ENCODE data around the gene MAPKAPK3.

The MAPKAPK3 gene

GRCh38 chr3:50609763-50610085 lies 7.2 kb upstream of the MAPKAPK3 start:
- no peak for DNase-seq

GRCh38 chr3:50610181-50610971 lies 6.6 kb upstream of the MAPKAPK3 start:
- DNase-seq: no peak

- no peak for DNase-seq
These were observed 5.9 kb upstream of the MAPKAPK3 start for GRCh38 chr3:50610992-50611463.

GRCh38 chr3:50611464-50612233 lies 5.3 kb upstream of the MAPKAPK3 start, which contains the start of gene CISH:
TSS of gene CISH (minus strand) at chr3:50611774. CDS start at chr3:50611650, 124 bp downstream.
- DNase-seq: peak; percentile 96

DNA sequence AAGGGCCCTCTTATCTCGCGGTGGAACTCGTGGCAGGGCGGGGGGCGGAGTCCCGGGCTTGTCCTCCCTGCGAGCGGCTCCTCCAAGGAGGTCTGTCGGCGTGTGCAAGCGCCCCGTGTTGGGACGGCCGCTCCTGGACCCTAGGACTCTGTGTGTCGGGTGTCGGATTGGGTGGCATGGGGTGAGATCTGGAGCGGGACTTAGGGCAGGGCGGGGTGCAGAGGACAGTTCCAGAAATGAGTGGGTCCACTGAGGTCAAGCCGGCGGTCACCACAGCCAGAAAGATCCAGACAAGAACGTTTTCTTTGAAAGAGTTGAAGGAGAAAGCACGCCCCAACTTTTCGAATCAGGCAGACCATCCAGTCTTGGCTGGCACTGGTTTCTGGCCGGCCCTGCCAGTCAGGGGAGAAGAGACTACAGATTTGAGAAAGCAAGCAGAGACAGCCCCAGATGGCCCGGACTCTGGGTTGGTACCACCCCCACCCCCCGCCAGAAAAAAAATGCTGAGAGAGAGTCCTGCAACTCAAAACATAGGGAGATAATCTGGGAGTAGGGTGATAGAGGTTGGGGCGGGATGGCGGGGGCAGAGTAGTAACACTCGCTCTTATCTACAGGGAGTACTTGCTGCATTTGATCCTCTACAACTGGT lies 4.6 kb upstream of the MAPKAPK3 start:
- no peak for DNase-seq

DNA sequence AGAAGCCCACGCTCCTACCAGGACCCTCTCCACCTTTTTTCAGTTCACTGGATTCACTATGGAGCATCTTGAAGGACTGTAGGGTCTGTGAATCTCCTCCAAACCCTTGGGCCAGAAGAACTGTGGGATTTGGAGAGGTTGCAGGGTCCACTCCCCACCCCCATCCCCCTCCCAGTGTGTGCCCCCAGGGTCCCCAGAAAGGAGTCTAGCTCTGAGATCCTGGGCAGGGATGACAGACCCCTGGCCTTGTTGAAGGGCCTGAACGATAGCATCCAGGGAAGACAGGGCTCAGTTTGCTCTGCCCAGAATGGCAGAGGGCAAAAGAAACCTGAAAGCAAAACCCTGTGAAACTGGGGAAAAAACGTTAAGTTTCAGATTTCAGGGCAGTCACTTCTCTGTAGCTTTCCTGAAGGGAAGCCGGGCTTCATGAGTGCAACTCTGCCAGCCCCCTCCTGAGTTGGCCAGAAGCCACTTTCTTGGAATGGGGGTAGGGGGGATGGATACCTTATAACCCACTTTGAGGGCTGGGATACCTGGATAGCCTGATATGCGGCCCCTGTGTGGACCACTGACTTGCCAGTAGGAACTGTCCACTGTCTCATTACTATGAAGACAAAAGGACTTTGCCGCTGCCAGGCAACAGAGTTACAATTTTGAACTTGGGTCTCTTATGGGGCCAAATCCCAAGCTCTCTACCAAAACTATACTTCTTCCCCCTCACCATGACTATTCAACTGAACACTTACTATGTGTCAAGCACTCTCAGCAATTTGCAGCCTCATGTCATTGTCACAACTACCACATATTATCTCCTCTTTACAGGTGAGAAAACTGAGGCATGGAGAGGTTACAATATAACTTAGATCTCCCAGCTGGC lies 3.7 kb upstream of the MAPKAPK3 start:
- DNase-seq: no peak

DNA sequence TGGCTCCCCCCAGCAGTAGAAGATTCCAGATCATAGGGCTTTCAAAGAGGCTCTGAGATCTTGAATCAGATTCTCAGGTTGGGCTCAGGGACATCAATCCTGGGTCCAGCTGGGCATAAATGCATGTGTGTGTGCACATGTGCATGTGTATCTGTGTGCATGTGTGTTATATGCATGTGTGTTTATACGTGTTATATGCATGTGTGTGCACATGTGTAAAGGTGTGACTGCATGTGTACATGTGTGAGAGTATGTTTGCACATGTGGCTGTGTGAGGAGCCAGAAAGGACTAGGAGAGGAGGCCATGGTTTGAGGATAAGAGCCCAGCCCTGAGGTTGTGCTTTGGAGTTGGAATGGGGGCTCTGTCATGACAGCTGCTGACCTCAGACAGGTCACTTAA lies 1.8 kb upstream of the MAPKAPK3 start:
- no peak for DNase-seq

DNA sequence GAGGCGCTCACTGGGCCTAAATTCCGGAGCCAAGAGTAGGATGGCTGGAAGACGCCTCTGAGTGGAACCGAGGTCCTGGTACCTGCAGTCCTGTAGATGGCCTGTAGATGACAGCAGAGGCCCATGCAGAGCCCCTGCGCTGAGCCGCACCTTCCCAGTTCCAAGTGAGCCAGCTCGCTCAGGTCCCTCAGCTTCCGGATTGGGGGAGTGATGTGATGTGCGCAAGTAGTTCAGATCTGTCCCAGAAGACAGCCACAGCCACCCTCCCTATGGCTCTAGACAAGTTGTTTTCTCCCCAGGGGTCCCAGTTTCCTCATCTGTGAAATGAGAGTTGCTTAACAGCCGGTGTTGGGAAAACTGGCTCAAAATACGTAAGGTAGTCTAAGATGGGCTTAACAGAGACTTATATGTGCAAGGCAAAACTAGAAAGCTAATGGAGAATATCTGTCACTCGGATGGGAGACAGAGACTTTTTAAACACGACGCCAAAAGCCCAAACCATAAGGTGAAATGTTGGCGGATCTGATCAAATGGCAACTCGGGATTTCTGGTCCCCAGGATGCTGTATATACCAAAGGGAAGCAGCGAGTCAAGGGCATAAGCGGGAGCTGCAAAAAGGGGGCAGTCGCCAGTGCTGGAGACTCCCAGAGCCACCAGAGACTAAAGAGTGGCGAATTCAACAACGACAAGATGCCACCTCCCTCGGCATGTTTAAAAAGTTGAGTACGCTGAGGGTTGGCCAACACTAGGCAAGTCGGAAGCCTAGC lies 765 bp upstream of the MAPKAPK3 start:
- peak; percentile 92 for DNase-seq

- peak; percentile 98 for DNase-seq
These were observed 218 bp upstream of the MAPKAPK3 start for GRCh38 chr3:50616770-50617095.

- DNase-seq: no peak
These were observed 1.0 kb downstream of the MAPKAPK3 start for GRCh38 chr3:50617911-50618481.

DNA sequence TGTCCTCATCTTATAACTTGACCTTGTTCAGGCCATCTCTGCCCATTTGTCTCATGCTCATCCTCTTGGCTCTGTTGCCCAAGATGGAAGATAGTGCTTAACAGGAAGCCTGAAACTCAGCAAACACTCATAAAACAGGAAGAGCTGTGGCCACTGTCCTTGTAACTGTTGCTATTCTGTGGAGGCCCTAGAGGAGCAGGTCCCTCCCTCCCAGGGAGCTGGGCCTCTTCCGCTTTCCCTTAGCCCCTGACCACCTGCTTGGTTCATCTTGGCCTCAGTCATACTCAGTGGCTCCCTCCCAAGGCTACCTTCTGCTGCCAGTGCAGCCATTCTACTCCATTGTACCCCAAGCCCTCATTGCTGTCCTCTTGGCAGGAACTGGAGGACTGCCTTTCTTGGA lies 3.5 kb downstream of the MAPKAPK3 start:
- no peak for DNase-seq

DNA sequence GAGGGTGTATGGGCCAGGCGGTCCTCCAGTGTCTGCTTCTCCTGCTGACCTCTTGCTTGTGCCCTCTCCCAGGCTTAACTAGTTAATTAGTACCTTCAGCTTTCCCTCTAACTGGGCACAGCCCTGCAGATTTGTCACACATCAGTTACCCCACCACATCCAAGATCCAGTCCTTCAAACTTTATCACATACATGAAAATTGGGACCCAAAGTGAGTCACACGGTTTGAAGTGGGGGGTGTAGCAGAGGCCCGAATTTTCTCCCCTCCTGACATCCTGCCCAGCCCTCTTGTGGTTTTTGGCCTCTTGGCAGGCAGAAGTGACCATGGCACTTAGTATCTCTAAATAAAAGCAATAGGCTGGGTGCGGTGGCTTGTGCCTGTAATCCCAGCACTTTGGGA lies 3.9 kb downstream of the MAPKAPK3 start:
- DNase-seq: no peak

- DNase-seq: no peak
These were observed 5.9 kb downstream of the MAPKAPK3 start for GRCh38 chr3:50622881-50623280.

- DNase-seq: no peak
These were observed 7.0 kb downstream of the MAPKAPK3 start for GRCh38 chr3:50623840-50624474.

- no peak for DNase-seq
These were observed 7.7 kb downstream of the MAPKAPK3 start for GRCh38 chr3:50624634-50625033.

- no peak for DNase-seq
These were observed 8.6 kb downstream of the MAPKAPK3 start for GRCh38 chr3:50625231-50626182.

DNA sequence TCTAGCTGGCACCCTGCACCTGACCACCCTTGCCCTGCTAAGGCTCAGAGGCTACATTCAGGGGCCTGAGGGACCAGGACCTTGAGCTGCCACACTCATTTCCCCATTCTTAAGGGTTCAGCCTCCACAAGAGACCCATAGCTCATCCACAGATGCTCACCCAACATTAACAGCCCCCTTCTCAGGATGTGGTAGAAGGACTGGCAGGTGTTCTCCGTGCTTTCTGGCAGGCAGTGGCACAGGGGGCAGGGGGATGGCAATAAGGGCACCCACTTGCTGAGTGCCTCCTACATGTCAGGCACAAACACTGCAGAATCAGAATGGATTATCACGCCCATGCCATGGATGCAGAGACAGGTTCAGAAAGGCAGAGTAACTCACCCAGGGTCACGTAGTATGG lies 9.4 kb downstream of the MAPKAPK3 start:
- no peak for DNase-seq

GRCh38 chr3:50627407-50628051 lies 10.6 kb downstream of the MAPKAPK3 start:
- peak; percentile 84 for DNase-seq

DNA sequence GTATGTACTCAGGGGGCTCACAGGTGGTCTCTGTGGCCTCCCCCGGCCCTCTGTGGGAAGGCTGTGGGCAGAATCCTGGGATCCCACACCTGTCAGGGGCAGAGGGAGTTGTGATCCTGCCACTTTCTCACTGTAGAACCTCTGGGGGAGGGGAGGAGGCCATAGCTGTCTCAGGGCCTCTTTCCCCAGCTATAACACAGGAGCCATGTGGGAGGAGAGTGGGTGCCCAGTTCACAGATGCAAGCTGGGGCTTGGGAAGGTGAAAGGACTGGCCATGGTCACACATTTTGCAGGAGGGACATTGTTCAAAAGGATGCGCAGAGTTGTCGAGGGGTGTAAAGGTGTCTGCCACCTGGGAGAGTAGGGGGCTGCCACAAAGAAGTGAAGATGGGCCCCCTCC lies 11.7 kb downstream of the MAPKAPK3 start:
- DNase-seq: no peak
